Activated T-cell treated with anti-CD3 and anti-CD28 coated beads, Interleukin-2, amount 50 U/mL, for 24 hours (primary cell): ENCODE results near the gene ZNF480.
"Not testable (repeated sequence)": the region's sequence is repeated elsewhere in the genome, so short reads cannot be mapped to it uniquely, and the experiment has no call there.

Experiments
- DNase-seq: peaks from one replicate; pipeline ENCODE4 v3.0.0-alpha.2; 2020
- H3K27ac Mint-ChIP-seq: 2 replicates; pipeline ENCODE4 v1.8.0; 2020; ENCODE audit warnings: mild to moderate bottlenecking, mixed read lengths
- H3K27me3 Mint-ChIP-seq: 2 replicates; pipeline ENCODE4 v1.8.0; 2020; ENCODE audit warnings: mixed read lengths
- H3K36me3 Mint-ChIP-seq: 2 replicates; pipeline ENCODE4 v1.8.0; 2020; ENCODE audit warnings: low read depth, mixed read lengths
- H3K4me1 Mint-ChIP-seq: 2 replicates; pipeline ENCODE4 v1.8.0; 2020; ENCODE audit warnings: low read depth, mixed read lengths
- H3K4me3 Mint-ChIP-seq: 2 replicates; pipeline ENCODE4 v1.8.0; 2020; ENCODE audit warnings: mild to moderate bottlenecking, moderate library complexity, mixed read lengths
- H3K9me3 Mint-ChIP-seq: 2 replicates; pipeline ENCODE4 v1.8.0; 2020; ENCODE audit warnings: mixed read lengths

Gene ZNF480

GRCh38 chr19:52297601-52298364 lies 814 bp downstream of the ZNF480 start:
- Mint-ChIP-seq H3K9me3 (peaks cover 49% of the 10 kb centered on the region), H3K36me3 (peaks cover 83% of the 10 kb centered on the region), H3K27me3 (no peaks in the 10 kb centered on the region), H3K4me1 (peaks cover 17% of the 10 kb centered on the region), H3K27ac (peak overlapping the region; percentile 96), H3K4me3 (peak overlapping the region; percentile 88)
- DNase-seq: no peak

- Mint-ChIP-seq H3K9me3 (peaks cover 64% of the 10 kb centered on the region), H3K4me3 (no peak overlapping the region), H3K27me3 (no peaks in the 10 kb centered on the region), H3K27ac (no peak overlapping the region), H3K36me3 (peaks cover 92% of the 10 kb centered on the region), H3K4me1 (no peaks in the 10 kb centered on the region)
- no peak for DNase-seq
Observed at GRCh38 chr19:52307275-52307674, 10.3 kb downstream of the ZNF480 start.

- H3K27me3 Mint-ChIP-seq: no peaks in the 10 kb centered on the region
- no peak overlapping the region for H3K27ac Mint-ChIP-seq
- DNase-seq: no peak
- H3K4me1 Mint-ChIP-seq: no peaks in the 10 kb centered on the region
- H3K9me3 Mint-ChIP-seq: peaks cover 75% of the 10 kb centered on the region
- peaks cover 87% of the 10 kb centered on the region for H3K36me3 Mint-ChIP-seq
- H3K4me3 Mint-ChIP-seq: no peak overlapping the region
Observed at GRCh38 chr19:52322429-52322828, 25.5 kb downstream of the ZNF480 start.

- Mint-ChIP-seq H3K4me1 (peaks cover 8% of the 10 kb centered on the region), H3K4me3 (no peak overlapping the region), H3K9me3 (peaks cover 60% of the 10 kb centered on the region), H3K36me3 (peaks cover 53% of the 10 kb centered on the region), H3K27ac (no peak overlapping the region), H3K27me3 (no peaks in the 10 kb centered on the region)
- DNase-seq: no peak
Observed at GRCh38 chr19:52331757-52332156, 34.8 kb downstream of the ZNF480 start.

GRCh38 chr19:52335768-52336116 lies 38.8 kb downstream of the ZNF480 start:
- Mint-ChIP-seq H3K9me3 (peaks cover 45% of the 10 kb centered on the region), H3K27me3 (no peaks in the 10 kb centered on the region), H3K27ac (peak overlapping the region; percentile 94), H3K4me3 (peak overlapping the region; percentile 91), H3K4me1 (peaks cover 15% of the 10 kb centered on the region), H3K36me3 (peaks cover 56% of the 10 kb centered on the region)
- no peak for DNase-seq

- peak; percentile 91 for DNase-seq
- peaks cover 15% of the 10 kb centered on the region for H3K4me1 Mint-ChIP-seq
- H3K4me3 Mint-ChIP-seq: peak within 1 kb of the TSS; percentile 91
- peak within 1 kb of the TSS; percentile 94 for H3K27ac Mint-ChIP-seq
- peaks cover 57% of the 10 kb centered on the region for H3K36me3 Mint-ChIP-seq
- H3K9me3 Mint-ChIP-seq: peaks cover 43% of the 10 kb centered on the region
- H3K27me3 Mint-ChIP-seq: no peaks in the 10 kb centered on the region
Observed at GRCh38 chr19:52336117-52336790, 39.3 kb downstream of the ZNF480 start, which contains the start of gene ZNF610. Gene ZNF610 (plus strand): TSS chr19:52336243. CDS start chr19:52349173, 12,930 bp downstream.

GRCh38 chr19:52336791-52337381 lies 39.9 kb downstream of the ZNF480 start:
- H3K9me3 Mint-ChIP-seq: peaks cover 40% of the 10 kb centered on the region
- peak overlapping the region; percentile 91 for H3K4me3 Mint-ChIP-seq
- no peaks in the 10 kb centered on the region for H3K27me3 Mint-ChIP-seq
- H3K4me1 Mint-ChIP-seq: peaks cover 15% of the 10 kb centered on the region
- H3K36me3 Mint-ChIP-seq: peaks cover 53% of the 10 kb centered on the region
- no peak for DNase-seq
- H3K27ac Mint-ChIP-seq: peak overlapping the region; percentile 94

GRCh38 chr19:52339022-52339421 lies 42.1 kb downstream of the ZNF480 start:
- not testable (repeated sequence) for H3K27ac Mint-ChIP-seq, H3K4me3 Mint-ChIP-seq, H3K27me3 Mint-ChIP-seq, DNase-seq
- Mint-ChIP-seq H3K9me3 (peaks cover 26% of the 10 kb centered on the region), H3K36me3 (peaks cover 38% of the 10 kb centered on the region), H3K4me1 (peaks cover 17% of the 10 kb centered on the region)

GRCh38 chr19:52343548-52343947 lies 46.6 kb downstream of the ZNF480 start:
- Mint-ChIP-seq H3K27ac (no peak overlapping the region), H3K4me1 (peaks cover 2% of the 10 kb centered on the region), H3K4me3 (no peak overlapping the region), H3K27me3 (no peaks in the 10 kb centered on the region), H3K36me3 (peaks cover 25% of the 10 kb centered on the region), H3K9me3 (peaks cover 10% of the 10 kb centered on the region)
- DNase-seq: peak; percentile 57

- Mint-ChIP-seq H3K36me3 (peaks cover 31% of the 10 kb centered on the region), H3K4me1 (peaks cover 2% of the 10 kb centered on the region), H3K4me3 (no peak overlapping the region), H3K27ac (no peak overlapping the region), H3K27me3 (no peaks in the 10 kb centered on the region), H3K9me3 (peaks cover 18% of the 10 kb centered on the region)
- DNase-seq: no peak
Observed at GRCh38 chr19:52345162-52345561, 48.2 kb downstream of the ZNF480 start.

- no peak for DNase-seq
- peaks cover 77% of the 10 kb centered on the region for H3K36me3 Mint-ChIP-seq
- no peaks in the 10 kb centered on the region for H3K27me3 Mint-ChIP-seq
- H3K27ac Mint-ChIP-seq: no peak overlapping the region
- H3K4me1 Mint-ChIP-seq: no peaks in the 10 kb centered on the region
- H3K4me3 Mint-ChIP-seq: no peak overlapping the region
- peaks cover 45% of the 10 kb centered on the region for H3K9me3 Mint-ChIP-seq
Observed at GRCh38 chr19:52351512-52351911, 54.5 kb downstream of the ZNF480 start.

GRCh38 chr19:52366414-52366824 lies 69.5 kb downstream of the ZNF480 start:
- Mint-ChIP-seq H3K4me3 (no peak overlapping the region), H3K36me3 (peaks cover 72% of the 10 kb centered on the region), H3K4me1 (peaks cover 16% of the 10 kb centered on the region), H3K27ac (no peak overlapping the region), H3K9me3 (peaks cover 50% of the 10 kb centered on the region), H3K27me3 (no peaks in the 10 kb centered on the region)
- DNase-seq: no peak

- Mint-ChIP-seq H3K27ac (peak within 1 kb of the TSS; percentile 96), H3K27me3 (no peaks in the 10 kb centered on the region), H3K4me3 (peak within 1 kb of the TSS; percentile 87), H3K4me1 (peaks cover 18% of the 10 kb centered on the region), H3K36me3 (peaks cover 76% of the 10 kb centered on the region), H3K9me3 (peaks cover 56% of the 10 kb centered on the region)
- DNase-seq: peak; percentile 94
Observed at GRCh38 chr19:52369559-52370340, 72.8 kb downstream of the ZNF480 start, which contains the start of gene ZNF880. Gene ZNF880 (plus strand): TSS chr19:52369923. CDS start chr19:52369966, 43 bp downstream.

GRCh38 chr19:52370341-52370710 lies 73.4 kb downstream of the ZNF480 start:
- peaks cover 57% of the 10 kb centered on the region for H3K9me3 Mint-ChIP-seq
- no peak for DNase-seq
- peaks cover 18% of the 10 kb centered on the region for H3K4me1 Mint-ChIP-seq
- peaks cover 77% of the 10 kb centered on the region for H3K36me3 Mint-ChIP-seq
- H3K27ac Mint-ChIP-seq: peak overlapping the region; percentile 96
- H3K27me3 Mint-ChIP-seq: no peaks in the 10 kb centered on the region
- peak overlapping the region; percentile 87 for H3K4me3 Mint-ChIP-seq
